H1 (cell line): ENCODE results near the gene DHRS7B. TPM values are rescaled to one million over a fixed set of nuclear protein-coding genes. Genes with fewer than 3 reads are reported as not detected.

Source experiments
- CHD7 ChIP-seq: fragments of 300-600 bp; sonication (generic); IDR thresholded peaks from 2 replicates; pipeline ENCODE4 v1.7.1; 2012; ENCODE audit warnings: low read length, moderate library complexity, mild to moderate bottlenecking, inconsistent platforms; ENCODE audit not compliant: insufficient replicate concordance
- RNF2 ChIP-seq: fragments of 200-900, 300-1000 bp; sonication (generic); IDR thresholded peaks from 2 replicates; pipeline ENCODE4 v1.7.1; 2016; ENCODE audit warnings: borderline replicate concordance, low read depth, mild to moderate bottlenecking, antibody characterized with exemption, low read length; ENCODE audit not compliant: poor library complexity, severe bottlenecking; ENCODE audit errors: missing control alignments
- SIN3A ChIP-seq, 2 experiments: IDR thresholded peaks in 1 of 2; conservative IDR thresholded peaks in 1 of 2; 2 replicates each; pipeline ENCODE4 v1.6.1; 2011 to 2012; ENCODE audit warnings: low read length in 2 of 2, improper control_type of control experiment in 1 of 2, low read depth in 1 of 2, mild to moderate bottlenecking in 1 of 2
- SP1 ChIP-seq: IDR thresholded peaks from 2 replicates; pipeline ENCODE4 v1.6.1; 2011; ENCODE audit warnings: low read depth, low read length
- SP4 ChIP-seq: IDR thresholded peaks from 2 replicates; pipeline ENCODE4 v1.6.1; 2012; ENCODE audit warnings: low read length, inconsistent platforms
- polyA plus RNA-seq, 7 experiments: library from polyadenylated mRNA; depleted of rRNA in 3 of 7; stranded (reverse) in 5 of 7; unstranded in 2 of 7; fragments of >200 nt in 5 of 7; fragments of 200-250 nt in 2 of 7; gene quantifications; 1 replicate in 5 of 7; 2 replicates in 1 of 7; 4 replicates in 1 of 7; pipeline versions ENCODE4 v1.2.1 to v1.2.3, GENCODE V29; 2011 to 2013; ENCODE audit warnings: missing spikeins in 2 of 7, mixed read lengths in 2 of 7
- total RNA-seq: library from RNA; stranded (reverse); fragmentation: NEBNext Ultra II Directional; extraction: Animal tissue kit (Norgen Biotek cat#: 25700); gene quantifications from 2 replicates; pipeline ENCODE4 v1.2.1, GENCODE V29; 2021

Gene DHRS7B
- total and polyA plus RNA-seq, 2 of the 8 experiments (the other 6 are each of a cell fraction or from before 2014, with no cell fraction given): 11.0 to 27.9 TPM

- TF ChIP-seq CHD7 (no peak), SIN3A (conservative IDR thresholded peaks at IDR 0.05 in 1 of 2, IDR thresholded peaks at IDR 0.05 in 1 of 2; ENCODE audit: low read depth in 1 of 2, low read length in 2 of 2) (no peak), SP1 (no peak), RNF2 (no peak), SP4 (no peak)
- TF ChIP-seq, all 59 proteins: peak for 0
These were observed 14.6 kb downstream of the DHRS7B start (continued) for GRCh38 chr17:21141331-21141730.
